ENCODE measurements around the gene UIMC1. TPM values are rescaled to one million over a fixed set of nuclear protein-coding genes. Genes with fewer than 3 reads are reported as not detected.

The UIMC1 gene
- total and polyA plus RNA-seq, 2 of the 4 experiments (the other 2 are of a cell fraction) = 19.5 to 27.6 TPM

DNA sequence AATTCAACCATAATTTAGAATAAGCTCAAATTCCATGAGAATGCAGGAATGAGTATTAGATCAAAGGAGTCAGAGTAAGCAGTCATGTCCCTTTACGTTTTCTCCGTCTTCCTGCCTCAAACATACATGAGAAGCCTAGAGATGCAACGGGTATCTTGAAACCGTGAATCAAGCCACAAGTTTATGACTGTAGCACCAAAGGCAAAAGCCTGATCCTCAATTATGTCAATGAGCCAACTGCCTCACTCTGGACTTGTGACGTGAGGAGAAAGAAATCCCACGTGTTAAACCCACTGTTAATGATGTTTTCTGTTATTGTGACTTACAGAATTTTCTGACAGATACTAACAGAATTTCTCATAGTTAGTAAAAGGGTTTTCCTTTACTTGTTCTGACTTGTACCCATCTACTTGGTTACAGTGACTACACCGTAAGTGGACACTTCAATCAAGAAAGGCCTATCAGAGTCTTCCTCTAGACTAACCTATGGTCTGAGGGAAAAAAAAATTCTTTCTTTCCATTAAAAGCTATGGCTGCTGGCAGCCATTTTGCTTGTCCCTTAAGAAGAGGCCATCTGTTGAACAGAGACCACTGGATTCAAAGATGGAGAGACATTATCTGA is 72.2 kb downstream of the UIMC1 start:
- intact Hi-C loops (cut with micrococcal nuclease) = no loop called here
- no peak overlapping the region for H3K4ac ChIP-seq (ENCODE audit: low read depth, low read length)
- CTCF ChIA-PET = interaction anchor here (1.2 to 1.5 kb wide), 2 partner anchors 12 to 18 kb away, joined by 3 to 6 read pairs; no protein-coding TSS in a partner anchor
- H3K27me3 ChIP-seq (ENCODE audit: control insufficient read depth, insufficient read depth, low read length) = no peaks in the 10 kb centered on the region
- no peak overlapping the region for H4K5ac ChIP-seq (ENCODE audit: low read depth, low read length)
- no peak overlapping the region for H3K56ac ChIP-seq (ENCODE audit: extremely low read depth, insufficient read depth, low read length)
- dilution Hi-C loops (cut with HindIII; ENCODE audit: low sequenced_read_pairs, unreplicated experiment) = no loop called here
- no peak overlapping the region for H4K91ac ChIP-seq (ENCODE audit: insufficient read depth, low read depth, low read length)
- H2AK5ac ChIP-seq (ENCODE audit: low read depth, low read length) = no peak overlapping the region
- H2AFZ ChIP-seq (replicated peaks; ENCODE audit: low read length, poor library complexity) = no peak overlapping the region
- in situ Hi-C loops (cut with MboI; ENCODE audit: low sequenced_read_pairs) = no loop called here
- H3K9ac ChIP-seq (ENCODE audit: low read depth, low read length) = no peak overlapping the region
- no peak overlapping the region for H2BK20ac ChIP-seq (ENCODE audit: low read depth, low read length)
- no peak overlapping the region for H2BK5ac ChIP-seq (ENCODE audit: low read depth, low read length, poor library complexity, severe bottlenecking)
- H3K4me3 ChIP-seq (ENCODE audit: insufficient read depth, low read depth, low read length) = no peak overlapping the region
- H3K14ac ChIP-seq (replicated peaks; ENCODE audit: low read depth, low read length) = no peak overlapping the region
- peaks cover 23% of the 10 kb centered on the region for H3K36me3 ChIP-seq (ENCODE audit: control insufficient read depth, insufficient read depth, low read length)
- H2AK9ac ChIP-seq (replicated peaks; ENCODE audit: low read depth, low read length, poor library complexity) = no peak overlapping the region
- no peak overlapping the region for H3K27ac ChIP-seq (ENCODE audit: insufficient read depth, low read length)
- H3K79me1 ChIP-seq (ENCODE audit: low read depth in 1 of 2, low read length in 2 of 2) = peaks cover 3 to 8% of the 10 kb centered on the region in 2 experiments; a peak in 3 of 4 replicates
- ATAC-seq (ENCODE audit: low read depth) = no peak
- no peaks in the 10 kb centered on the region for H3K9me3 ChIP-seq (ENCODE audit: control insufficient read depth, insufficient read depth, low read length)
- H3K18ac ChIP-seq (ENCODE audit: low read depth, low read length) = no peak overlapping the region
- BruUV-seq (replicated peaks) = no TSS peak
- no peak overlapping the region for H2BK120ac ChIP-seq (ENCODE audit: low read depth, low read length)
- WGBS, 2 experiments (ENCODE audit: extremely low coverage in 2 of 2, insufficient read length in 1 of 2) = 100% methylated on average over 1 of the region's 7 CpGs; no CpG with 5 or more reads in 1 of the 2 experiments
- no peak overlapping the region for H4K8ac ChIP-seq (ENCODE audit: low read depth in 2 of 2, low read length in 2 of 2)
- no peaks in the 10 kb centered on the region for H4K20me1 ChIP-seq (ENCODE audit: insufficient read depth, low read length)
- H3K4me1 ChIP-seq (ENCODE audit: control insufficient read depth, insufficient read depth, low read length) = no peaks in the 10 kb centered on the region
- POLR2A ChIA-PET (ENCODE audit: unreplicated experiment) = no interaction called here
- TF ChIP-seq, protein P1, sequence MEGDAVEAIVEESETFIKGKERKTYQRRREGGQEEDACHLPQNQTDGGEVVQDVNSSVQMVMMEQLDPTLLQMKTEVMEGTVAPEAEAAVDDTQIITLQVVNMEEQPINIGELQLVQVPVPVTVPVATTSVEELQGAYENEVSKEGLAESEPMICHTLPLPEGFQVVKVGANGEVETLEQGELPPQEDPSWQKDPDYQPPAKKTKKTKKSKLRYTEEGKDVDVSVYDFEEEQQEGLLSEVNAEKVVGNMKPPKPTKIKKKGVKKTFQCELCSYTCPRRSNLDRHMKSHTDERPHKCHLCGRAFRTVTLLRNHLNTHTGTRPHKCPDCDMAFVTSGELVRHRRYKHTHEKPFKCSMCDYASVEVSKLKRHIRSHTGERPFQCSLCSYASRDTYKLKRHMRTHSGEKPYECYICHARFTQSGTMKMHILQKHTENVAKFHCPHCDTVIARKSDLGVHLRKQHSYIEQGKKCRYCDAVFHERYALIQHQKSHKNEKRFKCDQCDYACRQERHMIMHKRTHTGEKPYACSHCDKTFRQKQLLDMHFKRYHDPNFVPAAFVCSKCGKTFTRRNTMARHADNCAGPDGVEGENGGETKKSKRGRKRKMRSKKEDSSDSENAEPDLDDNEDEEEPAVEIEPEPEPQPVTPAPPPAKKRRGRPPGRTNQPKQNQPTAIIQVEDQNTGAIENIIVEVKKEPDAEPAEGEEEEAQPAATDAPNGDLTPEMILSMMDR (conservative IDR thresholded peaks at IDR 0.05; ENCODE audit: low read depth, low read length) = no peak
- TF ChIP-seq CEBPB (IDR thresholded peaks at IDR 0.05; ENCODE audit: low read depth, low read length) (no peak), RCOR1 (IDR thresholded peaks at IDR 0.05; ENCODE audit: insufficient replicate concordance, low read length) (no peak), FOS (IDR thresholded peaks at IDR 0.05; ENCODE audit: low read depth, low read length) (no peak), MXI1 (IDR thresholded peaks at IDR 0.05; ENCODE audit: borderline replicate concordance, low read depth, low read length) (no peak), BHLHE40 (IDR thresholded peaks at IDR 0.05; ENCODE audit: low read depth, low read length) (no peak), NFE2L2 (IDR thresholded peaks at IDR 0.05; ENCODE audit: low read depth, low read length) (no peak)
- TF ChIP-seq, protein P2, sequence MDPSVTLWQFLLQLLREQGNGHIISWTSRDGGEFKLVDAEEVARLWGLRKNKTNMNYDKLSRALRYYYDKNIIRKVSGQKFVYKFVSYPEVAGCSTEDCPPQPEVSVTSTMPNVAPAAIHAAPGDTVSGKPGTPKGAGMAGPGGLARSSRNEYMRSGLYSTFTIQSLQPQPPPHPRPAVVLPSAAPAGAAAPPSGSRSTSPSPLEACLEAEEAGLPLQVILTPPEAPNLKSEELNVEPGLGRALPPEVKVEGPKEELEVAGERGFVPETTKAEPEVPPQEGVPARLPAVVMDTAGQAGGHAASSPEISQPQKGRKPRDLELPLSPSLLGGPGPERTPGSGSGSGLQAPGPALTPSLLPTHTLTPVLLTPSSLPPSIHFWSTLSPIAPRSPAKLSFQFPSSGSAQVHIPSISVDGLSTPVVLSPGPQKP (IDR thresholded peaks at IDR 0.05; ENCODE audit: borderline replicate concordance, low read depth, low read length) = no peak
- no peak for DNase-seq
- H2BK15ac ChIP-seq (ENCODE audit: low read depth, low read length) = no peak overlapping the region
- H3K4me2 ChIP-seq (ENCODE audit: low read depth, low read length) = no peak overlapping the region
- H3K23ac ChIP-seq (ENCODE audit: low read depth, low read length) = no peak overlapping the region
- H3K9me1 ChIP-seq (ENCODE audit: insufficient read depth, low read length) = no peaks in the 10 kb centered on the region

Measured in IMR-90 (cell line).